ENCODE data around the gene MAPK8. TPM values are rescaled to one million over a fixed set of nuclear protein-coding genes. Genes with fewer than 3 reads are reported as not detected.

Gene MAPK8
- polyA plus RNA-seq, 2 of the 4 experiments (the other 2 are of a cell fraction), result 29.6 to 71.4 TPM

- TF ChIP-seq MYC (IDR thresholded peaks at IDR 0.05; ENCODE audit: borderline replicate concordance, low read length) (no peak), SMC3 (IDR thresholded peaks at IDR 0.05) (no peak), MAZ (IDR thresholded peaks at IDR 0.05; ENCODE audit: borderline replicate concordance, low read depth, low read length) (no peak), CBX2 (IDR thresholded peaks at IDR 0.05; ENCODE audit: borderline replicate concordance, low read depth) (no peak), NFE2L2 (conservative IDR thresholded peaks at IDR 0.05; ENCODE audit: low read length) (no peak), ATOH8 (CRISPR knock-in tag; IDR thresholded peaks at IDR 0.05; ENCODE audit: low read depth) (no peak)
- H3K4me1 ChIP-seq, result 0 out of 3 replicates have a peak, but pooled peaks cover 1% of the 10 kb centered on the region
- DNase-seq (ENCODE audit: low read depth in 1 of 2, low spot score in 1 of 2) (no peak), ATAC-seq (no peak), FAIRE-seq (no peak)
- no peak overlapping the region for H3K4me2 ChIP-seq
- no peak overlapping the region for H3K4me3 ChIP-seq
- WGBS (ENCODE audit: missing lambda C conversion rate), result 89% methylated on average over 7 of the region's 7 CpGs
- CTCF ChIA-PET, result no interaction called here
- POLR2A ChIA-PET, result no interaction called here
- no peak overlapping the region for H3K27ac ChIP-seq
- H3K9me3 ChIP-seq, result no peaks in the 10 kb centered on the region
These were observed 30.6 kb downstream of the MAPK8 start for GRCh38 chr10:48336978-48337599.

- Histone ChIP-seq H3K27ac (no peak overlapping the region), H3K4me2 (no peak overlapping the region), H3K9me3 (no peaks in the 10 kb centered on the region), H3K4me3 (no peak overlapping the region), H3K4me1 (no peaks in the 10 kb centered on the region)
- ChIA-PET CTCF (no interaction called here), POLR2A (no interaction called here)
- ATAC-seq (no peak), FAIRE-seq (no peak), DNase-seq (ENCODE audit: low read depth in 1 of 2, low spot score in 1 of 2) (no peak)
- no peak for TF ChIP-seq FOXS1 (CRISPR knock-in tag; IDR thresholded peaks at IDR 0.05)
- TF ChIP-seq GATA3 (IDR thresholded peaks at IDR 0.05; ENCODE audit: borderline replicate concordance), result no peak
- no peak for TF ChIP-seq ZFP36 (IDR thresholded peaks at IDR 0.05; ENCODE audit: borderline replicate concordance, partially characterized antibody)
- TF ChIP-seq RFX5 (IDR thresholded peaks at IDR 0.05), result no peak
- no peak for TF ChIP-seq MAX (IDR thresholded peaks at IDR 0.05)
- TF ChIP-seq EHF (CRISPR knock-in tag; IDR thresholded peaks at IDR 0.05), result no peak
- no peak for TF ChIP-seq SREBF2 (IDR thresholded peaks at IDR 0.05)
- TF ChIP-seq REST (IDR thresholded peaks at IDR 0.05), result no peak
- no peak for TF ChIP-seq PHF8 (IDR thresholded peaks at IDR 0.05; ENCODE audit: borderline replicate concordance, low read depth)
- TF ChIP-seq RAD21 (conservative IDR thresholded peaks at IDR 0.05 in 1 of 2, IDR thresholded peaks at IDR 0.05 in 1 of 2), result no peak
- TF ChIP-seq CTCF (IDR thresholded peaks at IDR 0.05), result no peak
- TF ChIP-seq MYC (IDR thresholded peaks at IDR 0.05; ENCODE audit: borderline replicate concordance, low read length), result no peak
- TF ChIP-seq RCOR1 (IDR thresholded peaks at IDR 0.05; ENCODE audit: low read depth, low read length), result no peak
- no peak for TF ChIP-seq USF2 (IDR thresholded peaks at IDR 0.05)
- TF ChIP-seq ATOH8 (CRISPR knock-in tag; IDR thresholded peaks at IDR 0.05; ENCODE audit: low read depth), result no peak
These were observed 34.3 kb downstream of the MAPK8 start for GRCh38 chr10:48340734-48341133.

Data from A549 (cell line).